Measurements from ENCODE around the gene AMDHD2. TPM values are rescaled to one million over a fixed set of nuclear protein-coding genes. Genes with fewer than 3 reads are reported as not detected.
"Not testable (repeated sequence)": the region's sequence is repeated elsewhere in the genome, so short reads cannot be mapped to it uniquely, and the experiment has no call there.

Gene AMDHD2
- total and polyA plus RNA-seq, 9 donors = 0.47 to 28.7 (median 25.6) TPM

DNA sequence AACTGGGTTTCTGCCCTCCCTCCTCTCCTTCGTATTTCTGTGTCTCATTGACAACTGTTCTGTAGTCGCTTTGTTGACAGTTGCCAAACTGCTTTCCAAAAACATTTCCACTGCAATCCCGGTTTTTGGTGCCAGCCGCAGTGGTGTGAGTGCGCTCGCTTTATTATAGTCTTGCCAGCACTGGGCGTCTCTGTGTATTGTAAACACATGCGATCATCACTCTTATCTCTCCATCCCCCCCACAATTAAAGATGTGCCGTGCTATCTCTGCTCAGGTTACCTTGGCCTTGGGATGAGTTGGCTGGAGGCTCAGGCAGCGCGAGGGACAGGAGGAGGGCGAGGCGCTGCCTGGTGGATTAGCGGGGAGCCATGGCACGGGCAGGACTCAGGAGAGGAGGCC is 37.0 kb downstream of the AMDHD2 start:
- H3K36me3 ChIP-seq = not testable (repeated sequence)
- WGBS, 3 donors = 45% methylated on average over 6 of the region's 15 CpGs; no CpG with 5 or more reads in 2 of the 3 donors
- DNase-seq = peak in 1 of 5 donors; percentile 4

GRCh38 chr16:2560131-2560797 is 40.1 kb downstream of the AMDHD2 start:
- intact Hi-C loops (cut with DNase I); H3K36me3 ChIP-seq; DNase-seq; H3K9me3 ChIP-seq; H3K4me3 ChIP-seq; H3K27me3 ChIP-seq; H3K4me1 ChIP-seq (ENCODE audit: insufficient read depth); H3K27ac ChIP-seq: not testable (repeated sequence)
- 73 to 85% (median 80%) methylated on average over 8 to 10 of the region's 17 CpGs for WGBS, 3 donors

More for the DNA sequence above, 37.0 kb downstream of the AMDHD2 start:
- intact Hi-C loops (cut with DNase I); H3K9me3 ChIP-seq; H3K27me3 ChIP-seq; H3K4me3 ChIP-seq; H3K27ac ChIP-seq; H3K4me1 ChIP-seq (ENCODE audit: insufficient read depth): not testable (repeated sequence)

GRCh38 chr16:2560798-2561133 is 40.6 kb downstream of the AMDHD2 start:
- H3K27ac ChIP-seq; H3K9me3 ChIP-seq; H3K4me3 ChIP-seq; H3K36me3 ChIP-seq; H3K27me3 ChIP-seq; H3K4me1 ChIP-seq (ENCODE audit: insufficient read depth); intact Hi-C loops (cut with DNase I): not testable (repeated sequence)
- WGBS, 3 donors = 8 to 24% methylated on average over 2 of the region's 4 CpGs; no CpG with 5 or more reads in 1 of the 3 donors
- DNase-seq = peak; percentile 23 to 77 (median 62)

DNA sequence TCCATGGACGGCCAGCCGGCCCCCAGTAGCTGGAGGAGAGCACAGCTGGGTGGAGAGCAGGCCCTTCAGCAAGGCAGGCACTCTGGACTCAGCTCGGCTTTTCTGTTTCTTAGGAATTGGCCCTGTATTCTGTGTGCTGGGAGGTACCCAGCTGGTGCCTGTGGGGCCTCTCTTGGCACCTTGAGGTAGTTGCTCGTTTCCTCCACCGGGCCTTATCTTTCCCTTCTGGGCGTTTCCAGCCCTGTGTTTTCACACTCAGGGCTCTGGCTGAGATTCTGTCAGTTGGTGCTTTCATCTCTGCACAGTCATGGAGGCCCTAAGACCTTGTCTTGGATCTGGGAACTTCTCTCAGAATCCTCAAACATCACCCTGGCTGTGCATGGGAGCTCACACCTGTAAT is 47.3 kb downstream of the AMDHD2 start:
- H3K27ac ChIP-seq; intact Hi-C loops (cut with DNase I): not testable (repeated sequence)
- WGBS, 3 donors = no CpG with 5 or more reads among the region's 6 CpGs

DNA sequence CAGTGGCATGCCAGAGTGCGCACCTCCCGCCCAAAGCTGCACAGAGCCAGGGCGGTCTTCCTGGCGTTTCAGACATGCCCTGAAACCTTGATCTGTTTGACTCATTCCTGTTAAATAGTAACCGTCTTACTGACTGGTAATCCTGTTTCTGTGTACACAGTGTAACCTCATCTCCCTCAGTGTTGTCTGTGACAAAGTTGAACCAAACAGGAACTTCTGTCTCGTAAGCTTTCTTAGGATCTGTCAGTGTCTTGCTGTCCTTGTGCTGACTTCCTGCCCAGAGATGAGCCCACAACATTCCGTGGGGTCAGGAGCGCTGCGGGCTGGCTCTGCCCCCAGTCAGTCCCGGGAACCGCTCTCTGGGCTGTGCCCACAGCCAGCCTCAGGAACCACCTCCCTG is 48.4 kb downstream of the AMDHD2 start:
- H3K4me1 ChIP-seq (ENCODE audit: insufficient read depth); DNase-seq; H3K36me3 ChIP-seq; H3K27me3 ChIP-seq; H3K27ac ChIP-seq; H3K9me3 ChIP-seq; intact Hi-C loops (cut with DNase I); H3K4me3 ChIP-seq: not testable (repeated sequence)
- WGBS, 3 donors = no CpG with 5 or more reads among the region's 11 CpGs

More for the DNA sequence above, 47.3 kb downstream of the AMDHD2 start:
- not testable (repeated sequence) for DNase-seq; H3K9me3 ChIP-seq; H3K4me3 ChIP-seq; H3K4me1 ChIP-seq (ENCODE audit: insufficient read depth); H3K27me3 ChIP-seq; H3K36me3 ChIP-seq

DNA sequence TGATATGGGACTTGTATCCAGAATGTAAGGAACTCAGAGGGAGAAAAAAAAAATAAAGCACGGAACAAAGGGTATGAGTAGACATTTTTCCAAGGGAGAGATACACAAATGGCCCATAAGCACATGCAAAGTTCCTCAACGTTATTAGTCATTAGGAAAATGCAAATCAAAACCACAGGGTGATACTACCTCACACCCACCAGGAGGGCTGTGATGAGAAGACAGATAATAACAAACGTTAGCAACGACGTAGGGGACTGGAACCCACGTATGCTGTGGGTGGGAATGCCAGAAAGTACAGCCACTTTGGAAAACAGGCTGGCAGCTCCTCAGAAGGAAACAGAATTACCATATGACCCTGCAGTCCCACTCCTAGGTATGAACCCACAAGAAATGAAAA is 52.5 kb downstream of the AMDHD2 start:
- intact Hi-C loops (cut with DNase I); H3K27me3 ChIP-seq: not testable (repeated sequence)
- no CpG with 5 or more reads among the region's 6 CpGs for WGBS, 3 donors

DNA sequence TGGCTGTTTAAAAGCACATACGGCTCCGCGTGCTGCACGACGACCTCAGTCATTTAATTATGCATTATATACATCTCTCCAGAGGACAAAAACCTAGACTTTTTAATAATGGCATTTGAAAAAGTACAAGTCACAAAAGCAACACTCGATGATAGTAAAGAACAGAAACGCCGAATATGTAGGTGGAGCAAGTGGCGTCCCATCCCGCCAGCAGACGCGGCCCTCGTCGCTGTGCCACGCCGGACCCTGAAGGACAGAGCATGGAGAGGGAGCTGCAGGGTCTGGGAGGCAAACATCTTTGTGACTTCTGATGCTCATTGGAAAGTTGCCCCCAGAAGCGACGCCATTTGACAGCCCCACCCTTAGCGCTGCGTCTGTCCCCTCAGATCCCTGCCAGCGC is 55.7 kb downstream of the AMDHD2 start:
- DNase-seq; intact Hi-C loops (cut with DNase I): not testable (repeated sequence)
- 69 to 80% (median 77%) methylated on average over 2 to 16 of the region's 21 CpGs for WGBS, 3 donors

More for the DNA sequence above, 52.5 kb downstream of the AMDHD2 start:
- H3K4me3 ChIP-seq; H3K36me3 ChIP-seq; H3K9me3 ChIP-seq; H3K27ac ChIP-seq; H3K4me1 ChIP-seq (ENCODE audit: insufficient read depth); DNase-seq: not testable (repeated sequence)

GRCh38 chr16:2577044-2577443 is 56.9 kb downstream of the AMDHD2 start:
- intact Hi-C loops (cut with DNase I); H3K27ac ChIP-seq; H3K36me3 ChIP-seq; H3K9me3 ChIP-seq; H3K4me1 ChIP-seq (ENCODE audit: insufficient read depth); H3K4me3 ChIP-seq; H3K27me3 ChIP-seq: not testable (repeated sequence)
- peak in 1 of 5 donors; percentile 6 for DNase-seq
- 90 to 95% methylated on average over 11 to 20 of the region's 26 CpGs; no CpG with 5 or more reads in 1 of the 3 donors for WGBS, 3 donors

More for the DNA sequence above, 55.7 kb downstream of the AMDHD2 start:
- H3K27me3 ChIP-seq; H3K4me3 ChIP-seq; H3K27ac ChIP-seq; H3K4me1 ChIP-seq (ENCODE audit: insufficient read depth); H3K36me3 ChIP-seq; H3K9me3 ChIP-seq: not testable (repeated sequence)

DNA sequence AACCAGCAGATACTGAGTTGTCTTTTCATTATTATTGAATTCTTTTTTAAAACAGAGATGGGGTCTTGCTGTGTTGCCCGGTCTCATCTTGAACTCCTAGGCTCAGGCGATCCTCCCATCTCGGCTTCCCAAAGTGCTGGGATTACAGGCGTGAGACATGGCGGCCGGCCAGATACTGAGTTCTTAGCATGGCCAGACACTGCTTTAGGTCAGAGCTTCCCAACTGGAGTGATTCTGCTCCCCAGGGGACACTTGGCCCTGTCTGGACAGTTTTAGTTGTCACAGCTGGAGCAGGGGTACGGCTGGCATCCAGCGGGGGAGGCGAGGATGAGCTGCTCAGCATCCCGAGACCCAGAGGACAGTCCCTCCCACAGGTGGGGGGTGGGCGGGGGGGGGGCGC is 58.7 kb downstream of the AMDHD2 start:
- H3K27ac ChIP-seq; H3K4me1 ChIP-seq (ENCODE audit: insufficient read depth); DNase-seq; H3K27me3 ChIP-seq; H3K9me3 ChIP-seq; H3K4me3 ChIP-seq; H3K36me3 ChIP-seq; intact Hi-C loops (cut with DNase I): not testable (repeated sequence)
- 79% methylated on average over 4 of the region's 12 CpGs; no CpG with 5 or more reads in 2 of the 3 donors for whole genome bisulfite sequencing, 3 donors

- H3K4me3 ChIP-seq; H3K27me3 ChIP-seq; H3K27ac ChIP-seq; DNase-seq; H3K36me3 ChIP-seq; intact Hi-C loops (cut with DNase I); H3K4me1 ChIP-seq (ENCODE audit: insufficient read depth); H3K9me3 ChIP-seq: not testable (repeated sequence)
- 72 to 100% methylated on average over 1 to 6 of the region's 11 CpGs; no CpG with 5 or more reads in 1 of the 3 donors for WGBS, 3 donors
These were observed 60.0 kb downstream of the AMDHD2 start for GRCh38 chr16:2580143-2580542.

DNA sequence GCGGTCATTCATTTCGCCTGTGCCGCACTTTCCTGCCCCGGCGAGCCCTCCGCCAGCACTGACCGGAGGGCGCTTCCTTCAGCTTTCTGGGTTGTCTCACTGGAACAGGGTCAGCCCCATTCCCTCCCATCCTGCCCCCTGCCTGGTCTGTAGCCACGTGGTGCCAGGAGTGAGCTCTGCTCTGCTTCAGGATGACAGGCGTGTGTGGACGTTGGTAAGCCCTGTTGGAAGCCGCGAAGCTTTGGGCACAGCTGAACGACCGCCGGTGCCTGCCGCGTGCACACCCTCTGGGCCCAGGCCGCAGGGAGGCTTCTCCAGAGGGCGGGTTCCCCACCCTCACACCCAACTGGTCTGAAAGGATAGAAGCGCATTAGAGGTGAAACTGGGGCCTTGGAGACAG is 60.6 kb downstream of the AMDHD2 start:
- H3K9me3 ChIP-seq; H3K4me1 ChIP-seq (ENCODE audit: insufficient read depth); H3K4me3 ChIP-seq; DNase-seq; intact Hi-C loops (cut with DNase I); H3K27me3 ChIP-seq; H3K36me3 ChIP-seq; H3K27ac ChIP-seq: not testable (repeated sequence)
- no CpG with 5 or more reads among the region's 21 CpGs for WGBS, 3 donors

Data from ovary (tissue), 9 donors.